Activated B cell treated with CpG ODN at 0.5 μM for 24 hours (primary cell): ENCODE data around the gene LRWD1. TPM values are rescaled to one million over a fixed set of nuclear protein-coding genes. Genes with fewer than 3 reads are reported as not detected.

Source experiments
- ATAC-seq: fragments of 200-7000 bp; cut with Tn5 transposase; one replicate; pipeline ENCODE4 v1.10.0; 2021; ENCODE audit warnings: low read depth, mild to moderate bottlenecking, moderate library complexity
- CTCF ChIA-PET: fragments of 350-600 bp; sonication (Branson Sonifier 250); formaldehyde crosslinking; loops from one replicate; lab custom pipeline; 2021; ENCODE audit warnings: antibody characterized with exemption; lab: Charles Lee
- POLR2A ChIA-PET: fragments of 350-600 bp; sonication (Branson Sonifier 250); formaldehyde crosslinking; loops from one replicate; lab custom pipeline; 2021; ENCODE audit warnings: antibody characterized with exemption; lab: Charles Lee
- DNase-seq: peaks from one replicate; pipeline ENCODE4 v3.0.0; 2022
- H3K27ac Mint-ChIP-seq: one replicate; pipeline ENCODE4 v1.8.0; 2020; ENCODE audit warnings: mixed read lengths
- H3K27me3 Mint-ChIP-seq: one replicate; pipeline ENCODE4 v1.8.0; 2021; ENCODE audit warnings: mixed read lengths
- H3K36me3 Mint-ChIP-seq: one replicate; pipeline ENCODE4 v1.8.0; 2021; ENCODE audit warnings: low read depth, mixed read lengths
- H3K4me1 Mint-ChIP-seq: one replicate; pipeline ENCODE4 v1.8.0; 2021; ENCODE audit warnings: mixed read lengths
- H3K4me3 Mint-ChIP-seq: one replicate; pipeline ENCODE4 v1.8.0; 2020; ENCODE audit warnings: mild to moderate bottlenecking, mixed read lengths
- H3K9me3 Mint-ChIP-seq: one replicate; pipeline ENCODE4 v1.8.0; 2020; ENCODE audit warnings: mixed read lengths
- CTCF ChIP-seq: fragments of 200-600 bp; IDR thresholded peaks from one replicate; pipeline ENCODE4 v1.8.0; 2022; ENCODE audit warnings: antibody characterized with exemption, mild to moderate bottlenecking
- intact Hi-C: fragments of 100-400 bp; cut with micrococcal nuclease; formaldehyde crosslinking; loops from one replicate; pipeline ENCODE4 v1.15.1; 2024
- total RNA-seq: library from RNA; stranded (reverse); gene quantifications from 2 replicates; pipeline ENCODE4 v1.2.3, GENCODE V29; 2022

The LRWD1 gene
- total RNA-seq, 1 donor from 2014 or later = 28.8 TPM

- H3K4me3 Mint-ChIP-seq = peak overlapping the region; percentile 89
- ATAC-seq (no peak), DNase-seq (no peak)
- POLR2A ChIA-PET = interaction anchor here (0.6 to 8.8 kb wide), 4 partner anchors 11 to 41 kb away, joined by 3 to 226 read pairs (median 54); no protein-coding TSS in a partner anchor
- H3K36me3 Mint-ChIP-seq = peaks cover 40% of the 10 kb centered on the region
- H3K27ac Mint-ChIP-seq = peak overlapping the region; percentile 72
- peaks cover 62% of the 10 kb centered on the region for H3K4me1 Mint-ChIP-seq
- no peaks in the 10 kb centered on the region for H3K27me3 Mint-ChIP-seq
- H3K9me3 Mint-ChIP-seq = no peaks in the 10 kb centered on the region
- intact Hi-C loops = no loop called here
- TF ChIP-seq CTCF = no peak
- CTCF ChIA-PET = interaction anchor here (1.8 to 2.2 kb wide), 2 partner anchors 14 to 23 kb away, joined by 6 to 15 read pairs; no protein-coding TSS in a partner anchor
Measured at GRCh38 chr7:102436118-102436517, 28.7 kb upstream of the LRWD1 start.

- POLR2A ChIA-PET = interaction anchor here (1.8 to 16.7 kb wide), 3 partner anchors 10 to 44 kb away, joined by 6 to 886 read pairs (median 14); partner anchors contain the start of genes ORAI2 and PRKRIP1
- Mint-ChIP-seq H3K27me3 (no peaks in the 10 kb centered on the region), H3K36me3 (peaks cover 57% of the 10 kb centered on the region), H3K4me3 (no peak overlapping the region), H3K27ac (peak overlapping the region; percentile 93), H3K4me1 (peaks cover 67% of the 10 kb centered on the region), H3K9me3 (no peaks in the 10 kb centered on the region)
- no peak for TF ChIP-seq CTCF
- DNase-seq (no peak), ATAC-seq (no peak)
- CTCF ChIA-PET = interaction anchor here (1.1 to 2.5 kb wide), 3 partner anchors 24 to 36 kb away, joined by 3 to 18 read pairs (median 10); no protein-coding TSS in a partner anchor
- intact Hi-C loops = no loop called here
Measured at GRCh38 chr7:102439963-102440795, 24.6 kb upstream of the LRWD1 start.

- intact Hi-C loops = loop anchor here (1.0 kb wide), 2 partner anchors 19 to 30 kb away; partner anchors contain the start of genes ALKBH4 and LRWD1
- POLR2A ChIA-PET = interaction anchor here (0.6 to 16.7 kb wide), 6 partner anchors 9 to 138 kb away, joined by 3 to 886 read pairs (median 4); partner anchors contain the start of genes ORAI2 and PRKRIP1
Measured at GRCh38 chr7:102444961-102445673, 19.7 kb upstream of the LRWD1 start.

GRCh38 chr7:102445674-102446071, 19.1 kb upstream of the LRWD1 start:
- Mint-ChIP-seq H3K4me3 (peak overlapping the region; percentile 82), H3K27me3 (no peaks in the 10 kb centered on the region), H3K9me3 (no peaks in the 10 kb centered on the region), H3K27ac (peak overlapping the region; percentile 99), H3K4me1 (peaks cover 64% of the 10 kb centered on the region), H3K36me3 (peaks cover 59% of the 10 kb centered on the region)
- ChIA-PET POLR2A (interaction anchor here (1.0 to 16.7 kb wide), 3 partner anchors 11 to 50 kb away, joined by 3 to 886 read pairs (median 8); partner anchors contain the start of genes ORAI2 and PRKRIP1), CTCF (interaction anchor here (1.1 to 9.9 kb wide), 4 partner anchors 11 to 38 kb away, joined by 3 to 219 read pairs (median 4); no protein-coding TSS in a partner anchor)
- ATAC-seq (no peak), DNase-seq (no peak)
- intact Hi-C loops = loop anchor here (1.0 kb wide), 2 partner anchors 19 to 30 kb away; partner anchors contain the start of genes ALKBH4 and LRWD1
- no peak for TF ChIP-seq CTCF

More at GRCh38 chr7:102444961-102445673, 19.7 kb upstream of the LRWD1 start:
- CTCF ChIA-PET = interaction anchor here (1.4 to 9.9 kb wide), 2 partner anchors 29 to 37 kb away, joined by 4 to 219 read pairs; no protein-coding TSS in a partner anchor
- peaks cover 64% of the 10 kb centered on the region for H3K4me1 Mint-ChIP-seq
- peak overlapping the region; percentile 82 for H3K4me3 Mint-ChIP-seq
- no peaks in the 10 kb centered on the region for H3K27me3 Mint-ChIP-seq
- DNase-seq (peak; percentile 38), ATAC-seq (peak; percentile 51)
- H3K9me3 Mint-ChIP-seq = no peaks in the 10 kb centered on the region
- H3K36me3 Mint-ChIP-seq = peaks cover 63% of the 10 kb centered on the region
- no peak for TF ChIP-seq CTCF
- H3K27ac Mint-ChIP-seq = peak overlapping the region; percentile 99
